NCI-H2196 treated with DMSO at 0.1 percent for 48 hours (cell line): ENCODE measurements around the gene KRT84.

Experiments
- DNase-seq: peaks from one replicate; lab custom pipeline; 2025; ENCODE audit not compliant: unreplicated experiment; lab: John Stamatoyannopoulos, UW

Gene KRT84

DNA sequence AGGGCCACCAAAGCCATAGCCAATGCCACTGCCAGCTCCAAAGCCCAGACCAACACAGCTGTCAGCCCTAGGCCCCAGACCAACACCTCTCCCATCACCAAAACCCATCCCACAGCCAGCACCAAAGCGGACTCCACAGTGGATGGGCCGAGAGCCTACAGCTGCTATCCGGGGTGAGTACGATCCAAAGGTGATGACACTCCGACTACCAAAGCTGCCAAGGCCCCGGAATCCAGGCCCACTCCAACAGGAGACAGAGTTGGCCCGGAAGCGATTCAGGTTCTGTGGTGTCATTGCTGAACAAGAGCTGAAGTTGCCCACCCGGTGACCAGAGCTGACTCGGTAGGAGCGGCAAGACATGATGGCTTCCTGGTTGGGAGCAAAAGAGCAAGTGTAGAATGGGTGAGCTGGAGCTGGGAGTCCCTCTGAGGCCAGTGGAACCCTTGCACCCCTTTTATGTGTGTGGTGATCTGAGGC is at the start of gene KRT84:
Gene KRT84 (minus strand): TSS at position 427 of the 477 bp plus-strand sequence. CDS start 67 bp downstream, at position 360.
- no peak for DNase-seq

DNA sequence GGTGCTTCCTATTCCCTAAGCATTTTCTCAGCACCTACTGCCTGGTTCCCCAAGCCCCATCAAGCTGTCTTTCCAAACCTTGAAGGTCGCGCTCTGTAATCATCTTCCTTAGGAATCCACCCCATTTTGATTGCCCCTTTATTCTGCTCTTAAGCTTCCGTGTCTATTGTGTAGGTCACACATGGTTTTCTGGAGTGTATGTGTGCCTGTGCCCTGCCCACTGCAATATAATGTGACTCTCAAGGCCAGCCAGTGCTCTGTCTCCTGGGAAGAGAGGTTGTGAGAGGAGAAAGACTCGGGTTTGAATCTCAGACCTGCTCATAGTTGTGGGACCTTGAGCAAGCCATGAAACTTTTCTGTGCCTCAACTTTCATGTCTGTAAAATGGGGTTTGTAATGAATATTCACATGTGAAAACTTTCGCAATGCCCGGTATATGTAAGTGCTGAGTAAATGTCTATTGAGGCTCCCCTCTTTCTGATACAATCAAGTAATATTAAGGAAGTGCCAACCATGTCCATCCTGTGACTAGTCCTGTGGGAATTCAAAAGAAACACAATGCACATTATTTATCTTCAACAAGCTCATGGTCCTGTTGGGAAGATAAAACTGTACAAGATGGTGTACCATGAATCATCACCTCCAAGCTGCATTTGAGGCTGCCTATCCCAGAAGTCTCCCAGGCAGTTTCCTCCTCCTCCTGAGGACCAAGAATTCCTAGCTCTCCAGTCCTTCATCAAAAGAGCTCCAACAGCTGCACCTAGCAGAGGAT is 49.5 kb upstream of the KRT84 start:
- no peak for DNase-seq

DNA sequence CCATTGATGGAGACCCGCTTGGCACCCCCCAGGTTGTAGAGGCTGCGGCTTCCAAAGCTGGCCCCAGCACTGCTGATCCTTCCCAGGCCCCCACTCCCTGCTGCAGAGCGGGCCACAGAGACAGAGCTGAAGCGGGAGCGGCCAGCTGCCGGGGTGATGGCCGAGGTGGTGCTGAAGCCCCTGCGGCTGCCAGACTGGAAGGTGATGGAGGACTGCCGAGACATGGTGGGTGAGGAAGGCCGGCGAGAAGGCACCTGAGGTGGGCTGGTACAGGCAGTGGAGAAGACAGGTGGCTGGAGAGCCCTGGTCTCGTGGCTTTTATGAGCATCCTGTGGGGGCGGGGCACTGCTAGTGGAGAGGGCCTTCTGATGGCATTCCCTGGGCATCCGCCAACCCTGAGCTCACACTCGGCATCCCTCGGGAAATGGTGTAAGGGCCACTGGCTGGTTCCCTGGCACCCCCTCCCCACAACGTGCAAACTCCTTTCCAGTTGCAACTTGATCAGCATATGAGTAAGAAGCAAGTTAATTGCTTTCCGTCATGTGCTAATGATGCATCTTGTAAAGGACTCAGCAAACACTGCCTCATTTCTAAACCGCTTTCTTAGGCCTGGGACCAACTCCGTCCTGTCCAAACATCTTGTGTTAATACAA is 48.8 kb upstream of the KRT84 start, which contains the start of gene KRT75:
Gene KRT75 (minus strand): TSS at position 291 of the 653 bp plus-strand sequence. CDS start 67 bp downstream, at position 224.
- peak; percentile 35 for DNase-seq

- no peak for DNase-seq
Observed at GRCh38 chr12:52433501-52434080, 48.1 kb upstream of the KRT84 start.

DNA sequence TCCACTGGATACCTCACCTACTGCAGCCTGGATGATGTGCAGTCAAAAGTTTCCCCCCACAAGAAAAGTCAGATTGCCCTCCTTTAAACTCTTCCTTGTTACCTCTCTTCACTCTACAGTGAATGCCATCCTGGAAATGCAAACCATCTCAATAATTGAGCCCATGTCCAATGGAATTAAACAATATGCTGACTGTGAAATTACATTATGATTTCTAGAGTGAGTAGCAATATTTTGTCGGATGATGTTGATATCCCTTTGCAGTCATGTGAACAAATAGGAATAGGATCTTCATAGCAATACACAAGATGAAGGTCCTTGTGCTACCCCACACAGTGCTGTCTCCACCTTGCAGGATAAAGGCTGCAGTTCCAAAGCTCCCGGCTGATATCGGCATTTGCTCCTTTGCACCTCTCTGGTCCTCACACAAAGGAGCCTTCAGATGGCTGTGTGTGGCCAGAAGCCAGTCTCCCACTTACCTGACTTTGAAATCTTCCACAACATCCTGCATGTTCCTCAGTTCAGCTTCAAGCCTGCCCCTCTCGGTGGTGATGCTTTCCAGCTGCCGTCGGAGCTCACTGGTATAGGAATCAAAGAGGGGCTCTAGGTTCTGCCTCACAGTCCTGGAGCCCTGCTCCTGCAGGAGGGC is 47.2 kb upstream of the KRT84 start:
- DNase-seq, result no peak

- no peak for DNase-seq
Observed at GRCh38 chr12:52428121-52428520, 42.7 kb upstream of the KRT84 start.

- no peak for DNase-seq
Observed at GRCh38 chr12:52427083-52427482, 41.6 kb upstream of the KRT84 start.

- DNase-seq, result no peak
Observed at GRCh38 chr12:52426034-52426433, 40.6 kb upstream of the KRT84 start.

DNA sequence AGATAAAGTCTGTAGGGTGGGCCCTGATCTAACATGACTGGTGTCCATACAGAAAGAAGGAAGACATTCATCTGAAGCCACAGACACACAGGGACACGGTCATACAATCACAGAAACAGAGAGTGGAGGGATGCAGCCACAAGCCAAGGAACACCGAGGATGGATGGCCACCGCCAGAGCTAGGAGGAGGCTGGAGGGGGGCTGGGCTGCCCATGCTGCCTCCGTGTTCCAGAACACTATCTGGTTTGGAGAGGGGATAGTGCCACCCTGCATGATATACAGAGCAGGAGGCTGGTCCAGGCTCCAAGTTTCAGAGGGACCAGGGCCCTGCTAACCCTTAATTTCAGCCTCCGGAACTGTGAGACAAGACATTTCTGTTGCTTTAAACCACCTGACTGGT is 40.0 kb upstream of the KRT84 start:
- DNase-seq, result no peak

- DNase-seq, result peak; percentile 24
Observed at GRCh38 chr12:52423661-52424500, 38.4 kb upstream of the KRT84 start.

DNA sequence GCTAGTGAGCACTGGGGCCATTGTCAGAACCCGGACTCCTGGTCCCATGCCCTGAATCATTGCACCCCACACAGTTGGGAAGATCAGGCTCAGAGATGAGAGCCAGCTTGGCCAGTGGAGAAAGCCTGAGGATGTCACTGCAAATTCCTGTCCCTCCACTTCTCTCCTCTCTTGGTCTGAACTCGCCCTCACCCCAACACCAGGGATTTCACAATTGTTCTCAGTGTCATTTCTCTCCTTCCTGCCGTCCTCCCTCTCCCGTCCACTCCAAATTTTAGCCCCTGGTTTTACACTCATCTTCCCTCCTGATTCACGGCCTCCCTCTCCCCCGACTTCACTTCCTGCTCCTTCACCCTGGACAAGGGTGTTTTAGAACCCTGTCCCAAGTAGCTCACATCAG is 37.6 kb upstream of the KRT84 start:
- no peak for DNase-seq

- no peak for DNase-seq
Observed at GRCh38 chr12:52419656-52420055, 34.2 kb upstream of the KRT84 start.

GRCh38 chr12:52418576-52419110 is 33.2 kb upstream of the KRT84 start:
- no peak for DNase-seq

GRCh38 chr12:52417740-52418139 is 32.3 kb upstream of the KRT84 start:
- no peak for DNase-seq

- no peak for DNase-seq
Observed at GRCh38 chr12:52416795-52417194, 31.3 kb upstream of the KRT84 start.

DNA sequence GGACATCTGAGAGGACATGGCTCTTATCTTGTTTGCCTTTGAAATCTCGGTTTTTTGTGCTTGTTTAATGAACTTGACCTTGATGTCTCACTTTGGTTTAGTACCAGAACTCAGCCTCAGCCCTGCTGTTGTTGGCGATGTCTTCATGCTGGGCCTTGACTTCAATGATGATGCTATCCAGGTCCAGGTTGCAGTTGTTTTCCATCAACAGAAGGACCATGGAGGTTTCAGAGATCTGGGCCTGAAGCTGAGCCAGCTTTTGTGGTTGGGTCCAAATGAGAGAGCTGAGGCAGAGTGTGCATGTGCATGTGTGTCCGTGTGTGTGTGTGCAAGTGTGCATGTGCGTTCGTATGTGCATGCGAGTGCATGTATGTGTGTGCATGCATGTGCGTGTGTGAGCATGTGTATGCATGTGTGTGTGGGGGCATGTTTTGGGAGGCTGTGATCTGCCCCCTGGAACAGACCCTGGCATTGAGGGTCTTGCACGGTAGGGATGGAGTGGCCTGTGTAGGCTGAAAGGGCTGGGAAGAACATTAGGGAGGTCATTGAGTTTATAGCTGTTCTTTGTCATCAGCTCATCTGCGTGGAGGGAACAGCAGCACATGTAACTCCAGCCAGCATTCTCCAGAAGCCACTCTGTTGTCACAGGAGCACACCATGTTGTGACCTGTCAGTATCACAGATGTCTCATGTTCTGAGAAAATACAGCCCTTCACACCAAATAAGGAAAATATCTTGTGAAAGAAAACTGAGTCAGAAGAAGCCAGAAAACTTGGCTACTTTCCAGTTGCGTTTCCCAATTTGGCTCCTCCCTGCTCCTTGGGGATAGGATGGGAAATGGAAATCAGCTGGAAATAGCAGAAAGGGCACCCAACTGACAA is 30.7 kb upstream of the KRT84 start:
- DNase-seq, result no peak

GRCh38 chr12:52414936-52415335 is 29.5 kb upstream of the KRT84 start:
- DNase-seq, result no peak

GRCh38 chr12:52413782-52414345 is 28.4 kb upstream of the KRT84 start:
- DNase-seq, result no peak

GRCh38 chr12:52413202-52413601 is 27.8 kb upstream of the KRT84 start:
- DNase-seq, result no peak
